SU-DHL-6 (cell line): ENCODE results near the gene PMVK.
"Not testable (repeated sequence)": the region's sequence is repeated elsewhere in the genome, so short reads cannot be mapped to it uniquely, and the experiment has no call there.

ENCODE experiments used
- H2AFZ ChIP-seq: fragments of 200-600 bp; sonication (generic); 2 replicates; pipeline ENCODE4 v1.6.1; 2014; ENCODE audit warnings: low read depth, mild to moderate bottlenecking, moderate library complexity, mixed read lengths, antibody characterized with exemption, low read length; ENCODE audit not compliant: severe bottlenecking
- H3F3A ChIP-seq: fragments of 200-600 bp; shearing (Covaris generic); 2 replicates; pipeline ENCODE4 v1.6.0; 2016; ENCODE audit warnings: antibody characterized with exemption, mild to moderate bottlenecking; ENCODE audit not compliant: insufficient read depth
- H3K27ac ChIP-seq: fragments of 200-600 bp; sonication (generic); 2 replicates; pipeline ENCODE4 v1.5.1; 2016; ENCODE audit warnings: low read depth, mild to moderate bottlenecking, low read length, moderate library complexity, mixed read lengths
- H3K27me3 ChIP-seq: fragments of 200-600 bp; sonication (generic), shearing (Covaris generic); 2 replicates; pipeline ENCODE4 v1.6.0; 2014; ENCODE audit warnings: mild to moderate bottlenecking, low read length
- H3K36me3 ChIP-seq: fragments of 200-600 bp; sonication (generic); 2 replicates; pipeline ENCODE4 v1.6.1; 2014; ENCODE audit warnings: mild to moderate bottlenecking, low read length, mixed read lengths
- H3K4me2 ChIP-seq: fragments of 300-600, 200-600 bp; shearing (Covaris generic), sonication (generic); 2 replicates; pipeline ENCODE4 v1.6.0; 2014; ENCODE audit warnings: low read length, low read depth, mild to moderate bottlenecking; ENCODE audit not compliant: poor library complexity, severe bottlenecking
- H3K4me3 ChIP-seq: fragments of 200-600 bp; sonication (generic); 2 replicates; pipeline ENCODE4 v1.5.1; 2014; ENCODE audit warnings: antibody characterized with exemption, low read length, mild to moderate bottlenecking, mixed read lengths; ENCODE audit not compliant: insufficient read depth, poor library complexity, severe bottlenecking
- H3K79me2 ChIP-seq: fragments of 200-600 bp; sonication (generic); 2 replicates; pipeline ENCODE4 v1.6.1; 2014; ENCODE audit warnings: mild to moderate bottlenecking, low read length, moderate library complexity; ENCODE audit not compliant: insufficient read depth
- H3K9ac ChIP-seq: fragments of 200-600 bp; sonication (generic); 2 replicates; pipeline ENCODE4 v1.7.0; 2014; ENCODE audit warnings: mild to moderate bottlenecking, low read length
- H3K9me2 ChIP-seq: fragments of 200-600 bp; sonication (generic); replicated peaks from 2 replicates; pipeline ENCODE4 v1.6.1; 2014; ENCODE audit warnings: low read length; ENCODE audit not compliant: insufficient read depth
- H3K9me3 ChIP-seq: fragments of 200-600 bp; sonication (generic); 2 replicates; pipeline ENCODE4 v1.6.1; 2014; ENCODE audit warnings: low read length, mixed read lengths; ENCODE audit not compliant: insufficient read depth
- H4K20me1 ChIP-seq: fragments of 200-600 bp; sonication (generic); 2 replicates; pipeline ENCODE4 v1.6.1; 2014; ENCODE audit warnings: low read depth, mild to moderate bottlenecking, antibody characterized with exemption, low read length, moderate library complexity, mixed read lengths
- CTCF ChIP-seq: fragments of 200-600 bp; sonication (generic); IDR thresholded peaks from one replicate; pipeline ENCODE4 v1.5.1; 2017; ENCODE audit warnings: antibody characterized with exemption, mild to moderate bottlenecking, low read length, moderate library complexity; ENCODE audit not compliant: insufficient read depth, poor library complexity, severe bottlenecking
- EZH2phosphoT487 ChIP-seq: fragments of 200-600 bp; sonication (generic), shearing (Covaris generic); conservative IDR thresholded peaks from 2 replicates; pipeline ENCODE4 v1.6.1; 2018; ENCODE audit warnings: mild to moderate bottlenecking, antibody characterized with exemption, low read length, moderate library complexity, mixed read lengths

The PMVK gene

GRCh38 chr1:154982341-154982740 lies 45.8 kb upstream of the PMVK start:
- Histone ChIP-seq H3K36me3 (peaks cover 7% of the 10 kb centered on the region), H3K9me3 (no peaks in the 10 kb centered on the region), H3K9ac (peak overlapping the region; percentile 68), H3K4me3 (peak overlapping the region; percentile 67), H3K27me3 (no peaks in the 10 kb centered on the region), H4K20me1 (no peaks in the 10 kb centered on the region), H3F3A (peaks cover 20% of the 10 kb centered on the region), H3K79me2 (peaks cover 40% of the 10 kb centered on the region), H2AFZ (peak overlapping the region; percentile 73), H3K4me2 (peak overlapping the region; percentile 92), H3K9me2 (no peaks in the 10 kb centered on the region), H3K27ac (peak overlapping the region; percentile 77)
- TF ChIP-seq CTCF (no peak), EZH2phosphoT487 (no peak)

GRCh38 chr1:154978360-154978759 lies 41.8 kb upstream of the PMVK start:
- Histone ChIP-seq H2AFZ (no peak overlapping the region), H3K4me3 (no peak overlapping the region), H3K27me3 (no peaks in the 10 kb centered on the region), H3K4me2 (no peak overlapping the region), H3K9me2 (no peaks in the 10 kb centered on the region), H3K79me2 (peaks cover 51% of the 10 kb centered on the region), H3F3A (peaks cover 20% of the 10 kb centered on the region), H3K36me3 (peaks cover 7% of the 10 kb centered on the region), H3K9ac (no peak overlapping the region), H3K27ac (no peak overlapping the region), H3K9me3 (no peaks in the 10 kb centered on the region), H4K20me1 (no peaks in the 10 kb centered on the region)
- TF ChIP-seq EZH2phosphoT487: no peak

GRCh38 chr1:154977762-154978161 lies 41.2 kb upstream of the PMVK start:
- not testable (repeated sequence) for H3K4me3 ChIP-seq, H3K27me3 ChIP-seq, H3K9ac ChIP-seq, H2AFZ ChIP-seq, H3K9me3 ChIP-seq, H3K27ac ChIP-seq, H4K20me1 ChIP-seq, H3K36me3 ChIP-seq, H3K4me2 ChIP-seq, H3K9me2 ChIP-seq
- H3K79me2 ChIP-seq: peaks cover 54% of the 10 kb centered on the region
- H3F3A ChIP-seq: peaks cover 24% of the 10 kb centered on the region

GRCh38 chr1:154975409-154976059 lies 39.0 kb upstream of the PMVK start:
- no peak overlapping the region for H2AFZ ChIP-seq
- peaks cover 17% of the 10 kb centered on the region for H3F3A ChIP-seq
- peaks cover 4% of the 10 kb centered on the region for H3K36me3 ChIP-seq
- H3K9me2 ChIP-seq: no peaks in the 10 kb centered on the region
- no peaks in the 10 kb centered on the region for H3K9me3 ChIP-seq
- H3K27ac ChIP-seq: peak overlapping the region; percentile 88
- peak overlapping the region; percentile 69 for H3K9ac ChIP-seq
- no peaks in the 10 kb centered on the region for H4K20me1 ChIP-seq
- H3K79me2 ChIP-seq: peaks cover 61% of the 10 kb centered on the region
- peak overlapping the region; percentile 74 for H3K4me2 ChIP-seq
- H3K4me3 ChIP-seq: peak overlapping the region; percentile 72
- no peak for TF ChIP-seq EZH2phosphoT487
- TF ChIP-seq CTCF: no peak
- no peaks in the 10 kb centered on the region for H3K27me3 ChIP-seq
